HCT116 (cell line): Measurements from ENCODE around the gene PACS2. TPM values are rescaled to one million over a fixed set of nuclear protein-coding genes. Genes with fewer than 3 reads are reported as not detected.

Source experiments
- ATAC-seq: fragments of 200-7000 bp; cut with Tn5 transposase; 2 replicates; pipeline ENCODE4 v1.9.1; 2020; ENCODE audit warnings: mild to moderate bottlenecking, moderate library complexity
- BruUV-seq: library from RNA; stranded (reverse); fragments of 400-500 nt; replicated peaks from 2 replicates; lab custom pipeline; 2021; lab: Mats Ljungman, UMichigan
- CTCF ChIA-PET: fragments of 300-600 bp; sonication (Branson Sonifier 250); formaldehyde crosslinking; loops from one replicate; lab custom pipeline; 2021; ENCODE audit warnings: antibody characterized with exemption; lab: Charles Lee
- POLR2A ChIA-PET: fragments of 300-600, 350-600 bp; sonication (Branson Sonifier 250); formaldehyde crosslinking; loops from one replicate; lab custom pipeline; 2021; ENCODE audit warnings: antibody characterized with exemption; lab: Charles Lee
- RAD21 ChIA-PET, 2 experiments: fragments of 300-600 bp; sonication (Branson Sonifier 250); formaldehyde crosslinking; loops; one replicate each; lab custom pipeline; 2023; ENCODE audit warnings: low total read pairs in 2 of 2; ENCODE audit not compliant: uncharacterized antibody in 2 of 2, unreplicated experiment in 2 of 2, low non-redundant PET in 1 of 2; lab: Charles Lee
- DNase-seq: peaks from one replicate; pipeline ENCODE4 v3.0.0-alpha.2; 2010; ENCODE audit warnings: low read depth, low spot score
- H2AFZ ChIP-seq: fragments of 200-600 bp; shearing (Covaris generic), sonication (generic); 2 replicates; pipeline ENCODE4 v1.6.1; 2017; ENCODE audit warnings: low read depth, mixed run types, mixed read lengths, antibody characterized with exemption, low read length; ENCODE audit not compliant: poor library complexity, severe bottlenecking
- H3K27ac ChIP-seq: 2 replicates; pipeline ENCODE4 v1.5.1; 2012; ENCODE audit warnings: low read depth, low read length
- H3K27me3 ChIP-seq: fragments of 200-600 bp; sonication (generic); 2 replicates; pipeline ENCODE4 v1.6.1; 2016; ENCODE audit warnings: mixed run types, low read length, mixed read lengths; ENCODE audit not compliant: insufficient read depth
- H3K36me3 ChIP-seq, 2 experiments: fragments of 200-500 bp in 1 of 2; fragments of 200-600 bp in 1 of 2; sonication (Bioruptor generic) in 1 of 2; sonication (generic) in 1 of 2; 2 replicates each; pipeline versions ENCODE4 v1.5.1 to v1.6.1; 2014 to 2016; ENCODE audit warnings: low read length in 2 of 2, inconsistent platforms in 1 of 2, mixed read lengths in 1 of 2, mixed run types in 1 of 2; ENCODE audit not compliant: insufficient read depth in 2 of 2, control insufficient read depth in 1 of 2
- H3K4me1 ChIP-seq, 2 experiments: fragments of 200-600 bp in 1 of 2; sonication (generic) in 1 of 2; 2 replicates each; pipeline versions ENCODE4 v1.5.1 to v1.6.1; 2012 to 2017; ENCODE audit warnings: low read length in 2 of 2, inconsistent platforms in 1 of 2, mild to moderate bottlenecking in 1 of 2, mixed read lengths in 1 of 2, mixed run types in 1 of 2, moderate library complexity in 1 of 2; ENCODE audit not compliant: insufficient read depth in 2 of 2, control insufficient read depth in 1 of 2
- H3K4me2 ChIP-seq: fragments of 200-600 bp; sonication (generic); 2 replicates; pipeline ENCODE4 v1.6.1; 2017; ENCODE audit warnings: mixed run types, low read length, mixed read lengths
- H3K4me3 ChIP-seq, 2 experiments: fragments of 200-600 bp in 1 of 2; sonication (generic) in 1 of 2; replicated peaks in 1 of 2; 2 replicates each; pipeline ENCODE4 v1.5.1; 2011 to 2016; ENCODE audit warnings: low read length in 2 of 2, control low read depth in 1 of 2, low read depth in 1 of 2, mild to moderate bottlenecking in 1 of 2, mixed read lengths in 1 of 2, mixed run types in 1 of 2
- H3K79me2 ChIP-seq: fragments of 200-600 bp; sonication (generic); 2 replicates; pipeline ENCODE4 v1.6.1; 2017; ENCODE audit warnings: mild to moderate bottlenecking, mixed run types, low read length, moderate library complexity, mixed read lengths; ENCODE audit not compliant: insufficient read depth
- H3K9ac ChIP-seq: fragments of 200-600 bp; sonication (generic); 2 replicates; pipeline ENCODE4 v1.6.1; 2016; ENCODE audit warnings: low read length, mixed read lengths
- H3K9me2 ChIP-seq: fragments of 200-600 bp; sonication (generic), shearing (Covaris generic); 2 replicates; pipeline ENCODE4 v1.6.1; 2017; ENCODE audit warnings: mixed run types, mild to moderate bottlenecking, moderate library complexity; ENCODE audit not compliant: insufficient read depth
- H3K9me3 ChIP-seq, 2 experiments: fragments of 200-500 bp in 1 of 2; fragments of 200-600 bp in 1 of 2; sonication (Bioruptor generic) in 1 of 2; sonication (generic) in 1 of 2; 2 replicates each; pipeline ENCODE4 v1.6.1; 2014 to 2017; ENCODE audit warnings: low read length in 2 of 2, mixed read lengths in 2 of 2, inconsistent platforms in 1 of 2, low read depth in 1 of 2, mild to moderate bottlenecking in 1 of 2, mixed run types in 1 of 2, moderate library complexity in 1 of 2; ENCODE audit not compliant: control insufficient read depth in 1 of 2, insufficient read depth in 1 of 2
- H4K20me1 ChIP-seq: fragments of 200-600 bp; sonication (generic), shearing (Covaris generic); 2 replicates; pipeline ENCODE4 v1.6.1; 2017; ENCODE audit warnings: mixed run types, mild to moderate bottlenecking, moderate library complexity; ENCODE audit not compliant: insufficient read depth
- CEBPB ChIP-seq: IDR thresholded peaks from 2 replicates; pipeline ENCODE4 v1.6.1; 2012; ENCODE audit warnings: low read depth
- EGR1 ChIP-seq: IDR thresholded peaks from 2 replicates; pipeline ENCODE4 v1.6.1; 2012; ENCODE audit warnings: low read depth
- EZH2phosphoT487 ChIP-seq: fragments of 200-600 bp; IDR thresholded peaks from 2 replicates; pipeline ENCODE4 v1.6.1; 2018; ENCODE audit warnings: antibody characterized with exemption, borderline replicate concordance
- JUND ChIP-seq: IDR thresholded peaks from 2 replicates; pipeline ENCODE4 v1.6.1; 2012
- POLR2A ChIP-seq: IDR thresholded peaks from 2 replicates; pipeline ENCODE4 v1.7.0; 2011; ENCODE audit warnings: borderline replicate concordance; ENCODE audit not compliant: insufficient read depth, insufficient read length; ENCODE audit errors: extremely low read depth
- POLR2AphosphoS5 ChIP-seq: IDR thresholded peaks from 2 replicates; pipeline ENCODE4 v1.6.1; 2011; ENCODE audit warnings: mild to moderate bottlenecking, low read depth, low read length, moderate library complexity
- SIN3A ChIP-seq: IDR thresholded peaks from 2 replicates; pipeline ENCODE4 v1.6.1; 2012; ENCODE audit warnings: low read depth
- SP1 ChIP-seq: IDR thresholded peaks from 2 replicates; pipeline ENCODE4 v1.6.1; 2012; ENCODE audit warnings: low read depth
- SRF ChIP-seq: IDR thresholded peaks from 2 replicates; pipeline ENCODE4 v1.6.1; 2012; ENCODE audit warnings: low read depth
- TCF7L2 ChIP-seq: IDR thresholded peaks from 2 replicates; pipeline ENCODE4 v1.7.0; 2011; ENCODE audit warnings: borderline replicate concordance, inconsistent platforms; ENCODE audit not compliant: insufficient read depth, insufficient read length; ENCODE audit errors: extremely low read depth
- YY1 ChIP-seq: IDR thresholded peaks from 2 replicates; pipeline ENCODE4 v1.6.1; 2011; ENCODE audit warnings: low read length, low read depth, moderate library complexity, mild to moderate bottlenecking; ENCODE audit not compliant: insufficient replicate concordance; ENCODE audit errors: extremely low read depth
- ZNF274 ChIP-seq: fragments of 200-500 bp; sonication (Bioruptor generic); IDR thresholded peaks from 2 replicates; pipeline ENCODE4 v1.6.1; 2014; ENCODE audit warnings: mild to moderate bottlenecking, low read depth, low read length, inconsistent platforms
- intact Hi-C: fragments of 100-400 bp; cut with micrococcal nuclease; formaldehyde crosslinking; loops from 2 replicates; pipeline ENCODE4 v1.10.0; 2022
- total RNA-seq: library from RNA; stranded (reverse); gene quantifications from one replicate; pipeline ENCODE4 v1.2.1, GENCODE V29; 2021; ENCODE audit not compliant: unreplicated experiment
- TF ChIP-seq, protein P1 (sequence below), 3 experiments: fragments of 200-600 bp in 1 of 3; sonication (generic) in 1 of 3; IDR thresholded peaks in 2 of 3; conservative IDR thresholded peaks in 1 of 3; 2 replicates each; pipeline ENCODE4 v1.5.1; 2012 to 2017; ENCODE audit warnings: low read depth in 2 of 3, low read length in 2 of 3, antibody characterized with exemption in 1 of 3, borderline replicate concordance in 1 of 3, control low read depth in 1 of 3, mild to moderate bottlenecking in 1 of 3, mixed read lengths in 1 of 3, mixed run types in 1 of 3, moderate library complexity in 1 of 3; ENCODE audit not compliant: insufficient read depth in 1 of 3

PACS2 gene
- total RNA-seq, 1 experiment from 2014 or later: 75.5 TPM

DNA sequence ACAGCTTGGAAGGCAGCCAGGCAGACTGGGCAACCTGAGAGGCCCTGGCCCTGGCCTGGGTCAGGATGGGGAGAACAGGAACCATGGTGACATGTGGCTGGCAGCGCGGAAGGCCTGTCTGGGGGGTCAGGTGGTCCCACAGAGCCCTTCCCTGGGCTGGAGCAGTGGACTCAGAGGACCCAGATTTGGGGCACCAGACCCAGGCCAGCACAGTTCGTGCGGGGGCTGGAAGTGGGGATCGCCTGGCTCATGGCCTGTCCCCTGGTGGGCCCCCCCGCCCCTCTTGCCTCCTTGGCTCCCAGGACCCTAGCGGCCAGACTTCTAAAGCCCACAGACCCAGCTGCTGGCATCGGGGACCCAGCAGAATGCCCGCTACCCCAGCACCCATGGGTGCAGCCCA lies 126.4 kb downstream of the PACS2 start:
- H4K20me1 ChIP-seq: peaks cover 2% of the 10 kb centered on the region; the same call in 1 of the 2 replicates
- no peaks in the 10 kb centered on the region for H3K4me1 ChIP-seq
- POLR2A ChIA-PET: no interaction called here
- no peaks in the 10 kb centered on the region for H3K27me3 ChIP-seq
- H3K9me3 ChIP-seq: no peaks in the 10 kb centered on the region
- BruUV-seq: no TSS peak
- H3K9ac ChIP-seq: no peak overlapping the region
- no peaks in the 10 kb centered on the region for H3K9me2 ChIP-seq
- ATAC-seq (no peak), DNase-seq (no peak)
- CTCF ChIA-PET: no interaction called here
- intact Hi-C loops: no loop called here
- H2AFZ ChIP-seq: no peak overlapping the region
- peaks cover 42% of the 10 kb centered on the region for H3K79me2 ChIP-seq
- no peak overlapping the region for H3K27ac ChIP-seq
- no peak overlapping the region for H3K4me2 ChIP-seq
- H3K4me3 ChIP-seq: no peak overlapping the region
- H3K36me3 ChIP-seq: peaks cover 6 to 12% of the 10 kb centered on the region in 2 experiments; a peak in 2 of 4 replicates
- RAD21 ChIA-PET: no interaction called here
- TF ChIP-seq JUND: no peak
- TF ChIP-seq EZH2phosphoT487: no peak
- TF ChIP-seq YY1: no peak
- TF ChIP-seq POLR2AphosphoS5: no peak
- TF ChIP-seq SP1: no peak
- TF ChIP-seq POLR2A: no peak
- no peak for TF ChIP-seq CEBPB
- TF ChIP-seq SRF: no peak
- TF ChIP-seq, protein P1, sequence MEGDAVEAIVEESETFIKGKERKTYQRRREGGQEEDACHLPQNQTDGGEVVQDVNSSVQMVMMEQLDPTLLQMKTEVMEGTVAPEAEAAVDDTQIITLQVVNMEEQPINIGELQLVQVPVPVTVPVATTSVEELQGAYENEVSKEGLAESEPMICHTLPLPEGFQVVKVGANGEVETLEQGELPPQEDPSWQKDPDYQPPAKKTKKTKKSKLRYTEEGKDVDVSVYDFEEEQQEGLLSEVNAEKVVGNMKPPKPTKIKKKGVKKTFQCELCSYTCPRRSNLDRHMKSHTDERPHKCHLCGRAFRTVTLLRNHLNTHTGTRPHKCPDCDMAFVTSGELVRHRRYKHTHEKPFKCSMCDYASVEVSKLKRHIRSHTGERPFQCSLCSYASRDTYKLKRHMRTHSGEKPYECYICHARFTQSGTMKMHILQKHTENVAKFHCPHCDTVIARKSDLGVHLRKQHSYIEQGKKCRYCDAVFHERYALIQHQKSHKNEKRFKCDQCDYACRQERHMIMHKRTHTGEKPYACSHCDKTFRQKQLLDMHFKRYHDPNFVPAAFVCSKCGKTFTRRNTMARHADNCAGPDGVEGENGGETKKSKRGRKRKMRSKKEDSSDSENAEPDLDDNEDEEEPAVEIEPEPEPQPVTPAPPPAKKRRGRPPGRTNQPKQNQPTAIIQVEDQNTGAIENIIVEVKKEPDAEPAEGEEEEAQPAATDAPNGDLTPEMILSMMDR (IDR thresholded peaks at IDR 0.05 in 2 of 3, conservative IDR thresholded peaks at IDR 0.05 in 1 of 3; ENCODE audit: borderline replicate concordance in 1 of 3, insufficient read depth in 1 of 3, low read depth in 2 of 3, low read length in 2 of 3): no peak
- no peak for TF ChIP-seq EGR1
- no peak for TF ChIP-seq ZNF274
- no peak for TF ChIP-seq SIN3A
- TF ChIP-seq TCF7L2: no peak
